Memory B cell (primary cell): ENCODE measurements around the gene DLAT.
A peak's percentile ranks its signal among the peaks of the same experiment; 100 is the strongest.
"Not testable (repeated sequence)": the region's sequence is repeated elsewhere in the genome, so short reads cannot be mapped to it uniquely, and the experiment has no call there.

Experiments
- ATAC-seq: fragments of 150-1000 bp; cut with Tn5 transposase; 2 replicates; pipeline ENCODE4 v1.10.0; 2021; ENCODE audit warnings: low read depth, mild to moderate bottlenecking, moderate library complexity
- DNase-seq, 2 donors: peaks; one replicate each; pipeline ENCODE4 v3.0.0; 2022; ENCODE audit warnings: low spot score in 2 of 2
- H3K27ac Mint-ChIP-seq: one replicate; pipeline ENCODE4 v1.8.0; 2022; ENCODE audit warnings: mild to moderate bottlenecking, moderate library complexity, mixed read lengths
- H3K27me3 Mint-ChIP-seq: one replicate; pipeline ENCODE4 v1.8.0; 2022; ENCODE audit warnings: mixed read lengths
- H3K36me3 Mint-ChIP-seq: one replicate; pipeline ENCODE4 v1.8.0; 2022; ENCODE audit warnings: mild to moderate bottlenecking, mixed read lengths
- H3K4me1 Mint-ChIP-seq: one replicate; pipeline ENCODE4 v1.8.0; 2022; ENCODE audit warnings: mixed read lengths
- H3K4me3 Mint-ChIP-seq: one replicate; pipeline ENCODE4 v1.8.0; 2022; ENCODE audit warnings: mild to moderate bottlenecking, moderate library complexity, mixed read lengths
- H3K9me3 Mint-ChIP-seq: one replicate; pipeline ENCODE4 v1.8.0; 2022; ENCODE audit warnings: mixed read lengths

Gene DLAT

DNA sequence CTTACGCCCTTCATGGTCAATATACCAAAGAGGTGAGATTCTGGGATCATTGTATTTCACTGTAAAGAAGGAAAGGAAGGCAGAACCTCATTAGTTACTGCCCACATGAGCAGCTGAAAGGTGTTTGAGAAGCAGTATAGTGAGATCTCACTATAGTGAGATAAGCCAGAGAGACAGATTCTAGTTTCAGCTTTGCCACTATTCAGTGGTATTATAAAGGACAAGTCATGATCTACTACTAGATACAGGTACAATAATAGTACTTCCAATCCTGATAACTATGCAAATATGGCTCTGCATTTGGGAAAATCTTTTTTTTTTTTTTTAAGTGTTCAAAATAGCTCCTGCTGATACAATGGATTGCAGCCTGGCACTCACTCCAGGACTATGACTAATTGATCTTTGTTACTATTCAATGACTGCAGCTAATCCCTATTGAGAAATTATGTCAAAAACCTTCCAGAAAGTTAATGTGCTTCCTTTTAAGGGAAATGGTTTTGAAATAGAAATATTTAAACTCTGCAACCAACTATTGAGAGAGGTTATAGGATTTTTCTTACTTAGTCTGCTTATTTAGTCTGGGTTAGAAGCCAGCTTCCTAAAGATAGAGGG lies 8.3 kb upstream of the DLAT start:
- Mint-ChIP-seq H3K9me3 (no peaks in the 10 kb centered on the region), H3K27me3 (no peaks in the 10 kb centered on the region), H3K36me3 (no peaks in the 10 kb centered on the region), H3K4me3 (peak overlapping the region; percentile 82), H3K4me1 (peaks cover 7% of the 10 kb centered on the region), H3K27ac (peak overlapping the region; percentile 11)
- peak; percentile 14 for ATAC-seq
- DNase-seq: no peak

DNA sequence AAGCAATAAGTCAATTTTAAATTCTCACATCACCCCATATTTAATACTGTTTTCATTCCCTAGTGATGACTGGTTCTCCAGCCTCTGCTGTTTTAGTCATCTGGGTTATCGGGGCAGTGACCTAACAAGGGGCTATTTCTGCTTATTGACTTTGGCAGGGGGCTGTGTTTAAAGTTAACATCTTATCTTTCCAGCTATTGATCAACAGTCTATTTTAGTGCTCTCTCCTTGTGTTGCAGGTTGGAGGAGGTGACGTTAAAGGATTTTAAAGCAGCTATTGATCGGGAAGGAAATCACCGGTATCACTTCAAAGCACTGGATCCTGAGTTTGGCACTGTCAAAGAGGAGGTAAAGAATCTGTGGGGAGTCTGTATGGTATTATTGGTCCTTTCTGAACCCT lies 7.7 kb upstream of the DLAT start:
- Mint-ChIP-seq H3K36me3 (no peaks in the 10 kb centered on the region), H3K4me3 (no peak overlapping the region), H3K9me3 (no peaks in the 10 kb centered on the region), H3K4me1 (peaks cover 7% of the 10 kb centered on the region), H3K27me3 (no peaks in the 10 kb centered on the region), H3K27ac (no peak overlapping the region)
- DNase-seq (no peak), ATAC-seq (no peak)

DNA sequence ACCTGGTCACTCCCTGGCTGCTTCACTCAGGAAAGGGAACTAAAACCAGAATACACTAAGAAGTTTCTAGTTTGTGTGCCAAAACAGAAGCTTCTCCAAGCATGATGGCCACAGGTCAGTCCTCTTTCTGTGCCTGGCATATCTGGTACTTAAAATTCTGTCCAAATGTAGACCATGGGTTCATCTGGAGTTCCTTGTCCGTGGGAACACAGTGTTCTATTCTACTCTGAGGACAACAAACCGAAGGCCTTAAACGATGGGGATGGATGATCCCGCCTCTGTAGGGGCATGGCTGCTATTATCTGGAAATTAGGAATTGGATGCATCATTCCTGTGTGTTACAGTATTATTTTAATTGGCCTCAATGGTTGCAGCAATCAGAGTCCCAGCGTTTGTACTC lies 6.1 kb upstream of the DLAT start:
- H3K27me3 Mint-ChIP-seq: no peaks in the 10 kb centered on the region
- ATAC-seq: no peak
- H3K4me3 Mint-ChIP-seq: no peak overlapping the region
- no peaks in the 10 kb centered on the region for H3K36me3 Mint-ChIP-seq
- DNase-seq: no peak
- H3K4me1 Mint-ChIP-seq: peaks cover 13% of the 10 kb centered on the region
- no peak overlapping the region for H3K27ac Mint-ChIP-seq
- no peaks in the 10 kb centered on the region for H3K9me3 Mint-ChIP-seq

DNA sequence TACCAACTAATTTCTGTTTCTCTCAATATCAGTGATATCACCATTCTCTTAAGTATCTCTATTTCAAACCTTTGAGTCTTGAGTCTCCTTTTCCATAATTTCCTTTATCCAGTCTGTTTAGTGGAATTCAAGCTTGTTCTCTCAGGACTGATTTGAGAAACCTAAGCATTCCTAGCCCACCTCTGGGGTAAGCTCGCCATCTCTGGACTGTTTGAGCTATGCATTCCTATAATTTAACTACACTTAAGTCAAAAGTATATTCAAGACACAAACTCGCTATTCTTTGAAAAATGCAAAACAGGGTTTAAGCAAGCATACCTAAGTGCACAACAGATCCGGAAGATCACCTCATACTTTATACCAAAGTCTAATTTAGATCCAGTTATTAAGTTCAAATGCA lies 2.1 kb upstream of the DLAT start:
- Mint-ChIP-seq H3K4me3 (peak overlapping the region; percentile 50), H3K4me1 (peaks cover 12% of the 10 kb centered on the region), H3K27ac (peak overlapping the region; percentile 41), H3K27me3 (no peaks in the 10 kb centered on the region), H3K36me3 (no peaks in the 10 kb centered on the region), H3K9me3 (no peaks in the 10 kb centered on the region)
- DNase-seq (no peak), ATAC-seq (no peak)

DNA sequence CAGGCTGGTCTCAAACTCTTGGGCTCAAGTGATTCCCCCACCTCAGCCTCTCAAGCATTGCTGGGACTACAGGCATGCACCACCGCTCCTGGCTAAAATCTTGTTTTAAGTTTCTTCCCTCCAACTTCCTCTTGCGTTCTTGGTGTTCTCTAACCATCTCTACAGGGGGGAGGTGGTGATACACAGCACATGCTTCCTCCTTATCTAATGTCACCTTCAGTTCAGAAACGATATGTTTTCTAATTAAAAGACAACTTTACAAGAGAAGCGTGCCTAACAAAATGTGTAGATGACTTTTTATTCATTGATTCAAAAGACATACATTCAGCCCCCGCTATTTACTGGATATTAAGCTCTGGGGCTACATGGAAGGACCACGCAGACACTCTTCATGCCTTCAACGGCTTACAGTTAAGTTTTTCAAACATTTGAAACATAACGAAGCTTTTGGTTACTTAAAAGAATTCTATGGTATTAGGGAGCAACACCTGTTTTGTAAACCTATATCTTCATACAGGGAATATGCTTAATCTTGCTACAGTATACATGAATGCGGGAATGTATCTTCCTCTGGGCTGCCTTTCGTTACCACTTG lies 933 bp upstream of the DLAT start:
- H3K9me3 Mint-ChIP-seq: no peaks in the 10 kb centered on the region
- H3K27me3 Mint-ChIP-seq: no peaks in the 10 kb centered on the region
- peaks cover 6% of the 10 kb centered on the region for H3K36me3 Mint-ChIP-seq
- peaks cover 12% of the 10 kb centered on the region for H3K4me1 Mint-ChIP-seq
- ATAC-seq (peak; percentile 70), DNase-seq (peak in 1 of 2 donors; percentile 16)
- peak overlapping the region; percentile 100 for H3K4me3 Mint-ChIP-seq
- H3K27ac Mint-ChIP-seq: peak overlapping the region; percentile 91

DNA sequence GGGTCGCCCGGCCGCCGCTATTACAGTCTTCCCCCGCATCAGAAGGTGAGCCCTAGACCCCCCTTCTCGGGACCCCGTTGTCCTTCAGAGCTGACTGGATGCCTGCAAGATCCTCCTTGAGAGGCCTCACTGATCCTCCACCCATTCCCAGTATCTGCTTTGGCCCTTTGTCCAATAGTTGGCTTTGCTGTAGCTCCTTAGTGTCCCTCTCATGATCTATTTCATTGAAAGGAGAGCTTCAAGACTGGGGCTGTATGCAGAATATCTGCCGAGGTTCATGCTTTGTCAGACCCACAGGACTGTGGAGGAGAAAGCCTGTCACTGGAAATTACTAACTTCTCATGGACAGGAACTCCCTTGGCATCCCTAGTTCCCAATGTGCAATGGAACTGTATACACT lies 499 bp downstream of the DLAT start:
- H3K36me3 Mint-ChIP-seq: peaks cover 16% of the 10 kb centered on the region
- DNase-seq: peak in 1 of 2 donors; percentile 18
- H3K9me3 Mint-ChIP-seq: no peaks in the 10 kb centered on the region
- ATAC-seq: no peak
- no peaks in the 10 kb centered on the region for H3K27me3 Mint-ChIP-seq
- peak overlapping the region; percentile 100 for H3K4me3 Mint-ChIP-seq
- peak overlapping the region; percentile 91 for H3K27ac Mint-ChIP-seq
- peaks cover 12% of the 10 kb centered on the region for H3K4me1 Mint-ChIP-seq

DNA sequence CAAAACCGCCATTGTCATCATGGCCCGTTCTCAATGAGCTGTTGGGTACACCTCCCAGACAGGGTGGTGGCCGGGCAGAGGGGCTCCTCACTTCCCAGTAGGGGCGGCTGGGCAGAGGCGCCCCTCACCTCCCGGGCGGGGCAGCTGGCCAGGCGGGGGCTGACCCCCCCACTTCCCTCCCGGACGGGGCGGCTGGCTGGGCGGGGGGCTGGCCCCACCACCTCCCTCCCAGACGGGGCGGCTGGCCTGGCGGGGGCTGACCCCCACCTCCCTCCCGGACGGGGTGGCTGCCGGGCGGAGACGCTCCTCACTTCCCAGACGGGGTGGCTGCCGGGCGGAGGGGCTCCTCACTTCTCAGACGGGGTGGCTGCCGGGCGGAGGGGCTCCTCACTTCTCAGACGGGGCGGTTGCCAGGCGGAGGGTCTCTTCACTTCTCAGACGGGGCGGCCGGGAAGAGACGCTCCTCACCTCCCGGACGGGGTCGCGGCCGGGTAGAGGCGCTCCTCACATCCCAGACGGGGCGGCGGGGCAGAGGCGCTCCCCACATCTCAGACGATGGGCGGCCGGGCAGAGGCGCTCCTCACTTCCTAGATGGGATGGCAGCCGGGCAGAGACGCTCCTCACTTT lies 1.7 kb downstream of the DLAT start:
- H3K36me3 Mint-ChIP-seq: peaks cover 16% of the 10 kb centered on the region
- peaks cover 12% of the 10 kb centered on the region for H3K4me1 Mint-ChIP-seq
- ATAC-seq, H3K9me3 Mint-ChIP-seq, DNase-seq, H3K4me3 Mint-ChIP-seq, H3K27ac Mint-ChIP-seq, H3K27me3 Mint-ChIP-seq: not testable (repeated sequence)

DNA sequence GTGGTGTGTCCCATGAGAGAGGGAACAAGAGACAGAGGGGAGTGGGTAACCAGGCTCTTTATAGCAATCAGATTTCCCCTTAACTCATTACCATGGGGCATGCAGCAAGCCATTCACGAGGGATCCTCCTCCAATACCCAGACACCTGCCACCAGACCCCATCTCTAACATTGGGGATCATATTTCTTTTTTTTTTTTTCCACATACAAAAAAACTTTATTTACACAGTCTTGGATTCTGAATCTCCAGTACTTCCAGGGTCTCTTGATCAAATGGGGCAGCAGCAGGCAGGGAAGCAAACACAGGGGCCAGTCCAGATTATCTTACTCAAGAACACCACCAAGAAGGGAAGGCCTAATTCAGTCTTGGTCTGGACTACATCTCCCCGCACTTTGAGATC lies 4.3 kb downstream of the DLAT start:
- peaks cover 4% of the 10 kb centered on the region for H3K4me1 Mint-ChIP-seq
- DNase-seq (no peak), ATAC-seq (no peak)
- H3K27me3 Mint-ChIP-seq: no peaks in the 10 kb centered on the region
- H3K9me3 Mint-ChIP-seq: no peaks in the 10 kb centered on the region
- no peak overlapping the region for H3K4me3 Mint-ChIP-seq
- H3K36me3 Mint-ChIP-seq: peaks cover 26% of the 10 kb centered on the region
- H3K27ac Mint-ChIP-seq: no peak overlapping the region

DNA sequence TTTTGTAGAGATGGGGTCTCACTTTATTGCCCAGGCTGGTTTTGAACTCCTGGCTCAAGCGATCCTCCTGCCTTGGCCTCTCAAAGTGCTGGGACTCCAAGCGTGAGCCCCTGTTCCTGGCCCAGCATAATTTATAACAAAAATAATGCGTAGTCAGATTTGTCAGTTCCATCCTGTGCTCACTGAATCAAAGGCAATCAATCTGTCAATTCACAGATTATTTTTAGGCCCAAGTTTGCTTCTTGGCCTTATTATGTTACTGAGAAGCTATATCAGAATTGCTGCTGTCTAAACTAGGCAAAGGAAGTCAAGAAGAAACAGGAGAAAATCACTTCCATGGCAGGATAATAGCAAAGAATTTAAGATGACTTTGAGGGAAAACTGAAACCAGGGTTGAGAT lies 8.7 kb downstream of the DLAT start:
- no peak overlapping the region for H3K4me3 Mint-ChIP-seq
- H3K4me1 Mint-ChIP-seq: no peaks in the 10 kb centered on the region
- ATAC-seq: no peak
- no peak for DNase-seq
- H3K36me3 Mint-ChIP-seq: peaks cover 26% of the 10 kb centered on the region
- H3K27me3 Mint-ChIP-seq: no peaks in the 10 kb centered on the region
- no peaks in the 10 kb centered on the region for H3K9me3 Mint-ChIP-seq
- H3K27ac Mint-ChIP-seq: no peak overlapping the region

DNA sequence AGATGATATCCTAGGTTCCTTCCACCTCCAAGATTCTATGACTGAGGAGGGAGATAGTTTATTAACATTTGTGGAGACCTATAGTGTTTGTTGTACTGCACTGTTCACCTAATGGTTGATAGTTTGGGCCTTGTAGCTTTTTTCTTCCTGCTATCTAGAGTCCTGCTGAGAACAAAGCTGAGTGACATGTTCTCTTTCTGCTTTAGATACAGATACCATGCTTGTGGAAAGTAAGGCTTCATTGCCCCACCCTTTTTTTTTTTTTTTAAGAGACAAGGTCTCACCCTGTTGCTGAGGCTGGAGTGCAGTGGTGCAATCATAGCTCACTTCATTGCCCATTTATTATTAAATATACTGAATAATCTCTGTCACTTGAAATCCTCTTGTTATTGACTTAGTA lies 12.3 kb downstream of the DLAT start:
- DNase-seq: no peak
- Mint-ChIP-seq H3K27ac (no peak overlapping the region), H3K27me3 (no peaks in the 10 kb centered on the region), H3K9me3 (no peaks in the 10 kb centered on the region), H3K36me3 (peaks cover 23% of the 10 kb centered on the region), H3K4me1 (peaks cover 2% of the 10 kb centered on the region), H3K4me3 (no peak overlapping the region)
- no peak for ATAC-seq

DNA sequence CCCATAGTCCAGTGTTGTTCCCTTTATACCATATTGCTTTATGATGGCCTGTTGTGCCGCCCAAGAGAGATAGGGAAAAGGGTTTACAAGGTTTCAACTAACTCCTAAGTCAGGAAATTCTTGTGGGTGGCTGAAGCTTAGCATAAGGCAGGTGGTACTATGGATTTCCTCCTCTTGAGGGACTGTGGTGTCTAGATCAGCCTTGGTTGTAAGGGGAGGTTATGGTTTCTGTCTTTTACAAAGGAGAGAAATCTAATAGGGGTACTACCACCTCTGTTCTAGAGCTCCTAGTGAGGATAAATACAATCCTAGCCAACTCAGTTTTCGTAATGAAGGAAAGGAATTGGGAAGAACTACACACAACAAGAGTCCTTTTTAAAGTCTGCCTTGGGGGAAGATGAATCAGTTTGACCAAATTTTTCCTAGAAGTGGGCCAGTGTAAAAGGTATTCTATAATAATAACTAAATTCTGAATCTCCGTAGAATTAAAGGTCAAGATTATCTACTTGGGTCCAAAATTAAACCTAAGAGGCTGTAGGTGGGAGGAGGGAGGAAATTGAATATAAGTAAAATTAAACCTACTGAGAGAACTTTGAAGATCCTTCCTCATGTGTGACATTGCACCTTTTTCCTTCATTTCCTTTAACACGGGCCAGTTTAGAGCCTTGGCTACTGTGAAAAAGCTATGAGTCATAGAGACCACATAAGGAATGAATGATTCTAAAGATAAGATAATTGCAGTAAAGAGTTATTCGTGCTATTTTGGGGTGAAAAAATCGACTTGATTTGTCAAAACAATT lies 17.2 kb downstream of the DLAT start:
- Mint-ChIP-seq H3K4me1 (peaks cover 2% of the 10 kb centered on the region), H3K9me3 (no peaks in the 10 kb centered on the region), H3K36me3 (peaks cover 29% of the 10 kb centered on the region), H3K4me3 (no peak overlapping the region), H3K27ac (peak overlapping the region; percentile 24), H3K27me3 (no peaks in the 10 kb centered on the region)
- DNase-seq: no peak
- ATAC-seq: no peak

DNA sequence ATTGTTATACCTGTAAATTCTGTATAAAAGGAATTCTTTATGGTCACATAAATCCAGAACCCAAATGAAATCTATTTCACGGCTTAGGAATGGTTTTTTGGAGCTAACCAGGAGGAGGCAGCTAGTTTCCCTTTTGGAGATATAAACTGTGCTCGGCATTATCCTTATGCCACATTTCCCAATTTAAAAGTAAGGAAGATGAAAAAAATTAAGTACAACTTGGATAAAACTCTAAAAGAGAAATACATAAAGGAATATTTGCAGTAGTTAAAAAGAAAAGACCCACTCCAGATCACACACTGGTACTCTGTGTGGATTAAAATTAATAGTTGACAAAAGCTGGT lies 17.7 kb downstream of the DLAT start:
- Mint-ChIP-seq H3K4me1 (peaks cover 3% of the 10 kb centered on the region), H3K27ac (peak overlapping the region; percentile 24), H3K27me3 (no peaks in the 10 kb centered on the region), H3K9me3 (no peaks in the 10 kb centered on the region), H3K4me3 (no peak overlapping the region), H3K36me3 (peaks cover 32% of the 10 kb centered on the region)
- ATAC-seq (no peak), DNase-seq (no peak)

DNA sequence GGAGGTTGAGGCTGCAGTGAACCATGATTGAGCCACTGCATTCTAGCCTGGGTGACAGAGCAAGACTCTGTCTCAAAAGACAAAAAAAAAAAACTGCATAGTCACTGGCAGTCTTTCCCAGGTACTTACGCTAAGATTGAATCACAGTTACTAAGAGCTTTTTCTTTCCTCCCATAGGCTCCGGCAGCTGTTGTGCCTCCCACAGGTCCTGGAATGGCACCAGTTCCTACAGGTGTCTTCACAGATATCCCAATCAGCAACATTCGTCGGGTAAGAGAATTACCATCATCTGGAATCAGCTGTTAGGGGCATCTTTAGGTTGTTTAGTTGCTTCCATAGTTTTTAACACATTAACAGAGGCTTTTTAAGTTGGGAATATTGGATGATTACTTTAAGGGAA lies 19.8 kb downstream of the DLAT start:
- Mint-ChIP-seq H3K27ac (no peak overlapping the region), H3K4me3 (no peak overlapping the region), H3K27me3 (no peaks in the 10 kb centered on the region), H3K4me1 (peaks cover 15% of the 10 kb centered on the region), H3K9me3 (no peaks in the 10 kb centered on the region), H3K36me3 (peaks cover 35% of the 10 kb centered on the region)
- DNase-seq: no peak
- ATAC-seq: no peak

DNA sequence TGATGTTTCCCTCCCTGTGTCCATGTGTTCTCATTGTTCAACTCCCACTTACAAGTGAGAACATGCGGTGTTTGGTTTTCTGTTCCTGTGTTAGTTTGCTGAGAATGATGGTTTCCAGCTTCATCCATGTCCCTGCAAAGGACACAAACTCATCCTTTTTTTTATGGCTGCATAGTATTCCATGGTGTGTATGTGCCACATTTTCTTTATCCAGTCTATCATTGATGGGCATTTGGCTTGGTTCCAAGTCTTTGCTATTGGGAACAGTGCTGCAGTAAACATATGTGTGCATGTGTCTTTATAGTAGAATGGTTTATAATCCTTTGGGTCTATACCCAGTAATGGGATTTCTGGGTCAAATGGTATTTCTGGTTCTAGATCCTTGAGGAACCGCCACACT lies 21.4 kb downstream of the DLAT start:
- Mint-ChIP-seq H3K36me3 (peaks cover 27% of the 10 kb centered on the region), H3K4me1 (peaks cover 24% of the 10 kb centered on the region)
- DNase-seq, H3K9me3 Mint-ChIP-seq, H3K4me3 Mint-ChIP-seq, H3K27me3 Mint-ChIP-seq, ATAC-seq, H3K27ac Mint-ChIP-seq: not testable (repeated sequence)
